ENCODE measurements around the gene NT5DC1. TPM values are rescaled to one million over a fixed set of nuclear protein-coding genes. Genes with fewer than 3 reads are reported as not detected.

Gene NT5DC1
- total RNA-seq, 2 donors from 2014 or later = 37.5 to 47.1 TPM

DNA sequence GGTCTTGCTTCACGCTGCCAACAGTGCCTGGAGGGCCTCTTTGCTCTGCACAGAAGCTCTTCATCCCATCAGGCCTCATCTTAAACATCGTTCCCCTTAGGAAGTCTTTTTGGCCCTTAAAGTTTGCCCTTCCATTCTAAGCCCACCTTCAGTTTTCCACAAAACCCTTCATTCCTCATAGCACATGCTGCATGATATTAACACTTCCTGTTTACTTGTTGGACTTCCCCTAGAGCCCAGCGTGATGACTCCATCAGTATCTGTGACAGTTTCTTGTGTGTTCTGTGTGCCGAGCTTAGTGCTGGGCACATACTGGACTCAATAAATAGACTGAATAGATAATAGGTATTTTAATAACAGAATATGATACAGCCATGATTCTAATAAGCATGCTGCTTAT, 2.2 kb downstream of the NT5DC1 start:
- Mint-ChIP-seq H3K36me3 (ENCODE audit: low read depth) (peaks cover 18% of the 10 kb centered on the region), H3K27me3 (no peaks in the 10 kb centered on the region), H3K4me3 (peak overlapping the region; percentile 95), H3K9me3 (no peaks in the 10 kb centered on the region), H3K27ac (peak overlapping the region; percentile 61), H3K4me1 (peaks cover 35% of the 10 kb centered on the region)
- no peak for ATAC-seq (replicated peaks)

DNA sequence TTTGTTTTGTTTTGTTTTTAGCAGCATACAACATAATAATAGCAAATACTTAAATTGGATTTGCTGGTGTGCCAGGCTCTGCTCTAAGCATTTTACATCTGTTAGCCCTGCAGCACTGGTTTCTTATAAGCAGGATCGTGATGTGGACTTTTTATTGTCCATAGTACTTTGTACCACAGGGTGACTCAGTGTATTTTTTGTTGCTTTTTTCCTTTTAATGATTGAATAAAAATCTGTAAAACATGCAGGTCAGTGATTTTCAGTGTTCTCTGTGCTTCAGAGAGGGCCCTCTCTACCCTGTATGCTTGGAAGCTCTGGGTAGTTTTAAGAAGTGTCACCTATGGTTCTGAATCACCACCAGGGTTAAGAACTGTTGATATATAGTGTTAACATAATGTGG, 4.0 kb downstream of the NT5DC1 start:
- Mint-ChIP-seq H3K4me1 (peaks cover 35% of the 10 kb centered on the region), H3K9me3 (no peaks in the 10 kb centered on the region), H3K4me3 (peak overlapping the region; percentile 34), H3K27me3 (no peaks in the 10 kb centered on the region), H3K36me3 (ENCODE audit: low read depth) (peaks cover 34% of the 10 kb centered on the region), H3K27ac (peak overlapping the region; percentile 18)
- ATAC-seq (replicated peaks) = no peak

- Mint-ChIP-seq H3K4me3 (peak overlapping the region; percentile 34), H3K27me3 (no peaks in the 10 kb centered on the region), H3K9me3 (no peaks in the 10 kb centered on the region), H3K36me3 (ENCODE audit: low read depth) (peaks cover 39% of the 10 kb centered on the region), H3K27ac (no peak overlapping the region), H3K4me1 (peaks cover 35% of the 10 kb centered on the region)
- ATAC-seq (replicated peaks) = no peak
Observed at GRCh38 chr6:116105247-116105646, 4.6 kb downstream of the NT5DC1 start.

DNA sequence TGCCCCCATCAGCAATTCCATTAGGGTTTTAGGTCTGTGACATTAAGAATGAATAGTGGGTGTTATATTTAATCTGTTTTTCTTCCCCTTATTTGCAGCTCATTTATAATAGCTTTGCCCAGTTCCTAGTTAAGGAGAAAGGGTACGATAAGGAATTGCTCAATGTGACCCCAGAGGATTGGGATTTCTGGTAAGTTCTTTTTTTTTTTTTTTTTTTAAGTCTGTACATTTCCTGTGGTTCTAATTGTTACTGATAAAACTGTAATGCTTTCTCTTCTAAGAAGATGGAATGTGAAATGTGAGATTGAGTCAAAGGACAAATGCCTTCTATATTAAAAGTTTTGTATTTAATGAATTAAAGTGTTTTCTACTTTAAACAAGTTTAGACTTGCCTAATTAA, 5.5 kb downstream of the NT5DC1 start:
- H3K36me3 Mint-ChIP-seq (ENCODE audit: low read depth) = peaks cover 48% of the 10 kb centered on the region

DNA sequence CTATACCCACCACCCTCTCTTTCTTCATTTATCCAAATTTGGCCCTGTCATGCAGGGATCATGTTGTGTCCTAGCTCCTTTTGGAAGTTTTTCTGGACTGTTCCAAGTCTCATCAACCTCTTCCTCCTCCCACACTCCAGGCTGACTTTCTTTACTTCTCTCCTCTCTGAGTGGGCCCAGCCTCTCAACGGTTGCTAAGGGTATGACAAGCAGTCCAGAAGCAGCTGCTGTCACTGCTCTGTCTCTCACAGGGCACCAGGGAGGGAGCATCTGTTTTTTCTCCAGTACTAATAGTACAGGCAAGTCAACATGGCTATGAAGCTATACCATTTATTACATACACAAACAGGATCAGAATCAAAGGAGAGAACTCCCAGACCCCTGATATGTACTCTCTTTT, 8.2 kb downstream of the NT5DC1 start:
- peaks cover 69% of the 10 kb centered on the region for H3K36me3 Mint-ChIP-seq (ENCODE audit: low read depth)
- no peaks in the 10 kb centered on the region for H3K9me3 Mint-ChIP-seq
- no peak overlapping the region for H3K4me3 Mint-ChIP-seq
- peaks cover 11% of the 10 kb centered on the region for H3K4me1 Mint-ChIP-seq
- H3K27ac Mint-ChIP-seq = no peak overlapping the region
- no peak for ATAC-seq (replicated peaks)
- no peaks in the 10 kb centered on the region for H3K27me3 Mint-ChIP-seq

More for the DNA sequence above, 5.5 kb downstream of the NT5DC1 start:
- no peak for ATAC-seq (replicated peaks)
- Mint-ChIP-seq H3K4me1 (peaks cover 35% of the 10 kb centered on the region), H3K4me3 (peak overlapping the region; percentile 34), H3K27me3 (no peaks in the 10 kb centered on the region), H3K9me3 (no peaks in the 10 kb centered on the region), H3K27ac (peak overlapping the region; percentile 63)

GRCh38 chr6:116111552-116112528, 11.2 kb downstream of the NT5DC1 start:
- no peaks in the 10 kb centered on the region for H3K4me1 Mint-ChIP-seq
- H3K4me3 Mint-ChIP-seq = no peak overlapping the region
- no peaks in the 10 kb centered on the region for H3K27me3 Mint-ChIP-seq
- ATAC-seq (replicated peaks) = peak; percentile 59
- peaks cover 89% of the 10 kb centered on the region for H3K36me3 Mint-ChIP-seq (ENCODE audit: low read depth)
- no peaks in the 10 kb centered on the region for H3K9me3 Mint-ChIP-seq
- H3K27ac Mint-ChIP-seq = peak overlapping the region; percentile 33

- Mint-ChIP-seq H3K27me3 (no peaks in the 10 kb centered on the region), H3K4me3 (no peak overlapping the region), H3K27ac (no peak overlapping the region), H3K9me3 (no peaks in the 10 kb centered on the region), H3K4me1 (no peaks in the 10 kb centered on the region), H3K36me3 (ENCODE audit: low read depth) (peaks cover 89% of the 10 kb centered on the region)
- ATAC-seq (replicated peaks) = no peak
Observed at GRCh38 chr6:116113386-116113785, 12.7 kb downstream of the NT5DC1 start.

GRCh38 chr6:116115781-116116180, 15.1 kb downstream of the NT5DC1 start:
- Mint-ChIP-seq H3K4me1 (no peaks in the 10 kb centered on the region), H3K27me3 (no peaks in the 10 kb centered on the region)
- no peak for ATAC-seq (replicated peaks)

GRCh38 chr6:116118608-116119007, 18.0 kb downstream of the NT5DC1 start:
- no peak overlapping the region for H3K4me3 Mint-ChIP-seq
- H3K4me1 Mint-ChIP-seq = peaks cover 9% of the 10 kb centered on the region
- H3K9me3 Mint-ChIP-seq = no peaks in the 10 kb centered on the region
- ATAC-seq (replicated peaks) = peak; percentile 99
- peaks cover 59% of the 10 kb centered on the region for H3K36me3 Mint-ChIP-seq (ENCODE audit: low read depth)
- H3K27me3 Mint-ChIP-seq = no peaks in the 10 kb centered on the region
- H3K27ac Mint-ChIP-seq = peak overlapping the region; percentile 50

More at GRCh38 chr6:116115781-116116180, 15.1 kb downstream of the NT5DC1 start:
- Mint-ChIP-seq H3K9me3 (no peaks in the 10 kb centered on the region), H3K27ac (no peak overlapping the region), H3K4me3 (no peak overlapping the region), H3K36me3 (ENCODE audit: low read depth) (peaks cover 81% of the 10 kb centered on the region)

- no peaks in the 10 kb centered on the region for H3K9me3 Mint-ChIP-seq
- peaks cover 44% of the 10 kb centered on the region for H3K36me3 Mint-ChIP-seq (ENCODE audit: low read depth)
- H3K4me1 Mint-ChIP-seq = peaks cover 10% of the 10 kb centered on the region
- no peak overlapping the region for H3K4me3 Mint-ChIP-seq
- H3K27me3 Mint-ChIP-seq = no peaks in the 10 kb centered on the region
- H3K27ac Mint-ChIP-seq = no peak overlapping the region
- no peak for ATAC-seq (replicated peaks)
Observed at GRCh38 chr6:116120430-116120829, 19.8 kb downstream of the NT5DC1 start.

DNA sequence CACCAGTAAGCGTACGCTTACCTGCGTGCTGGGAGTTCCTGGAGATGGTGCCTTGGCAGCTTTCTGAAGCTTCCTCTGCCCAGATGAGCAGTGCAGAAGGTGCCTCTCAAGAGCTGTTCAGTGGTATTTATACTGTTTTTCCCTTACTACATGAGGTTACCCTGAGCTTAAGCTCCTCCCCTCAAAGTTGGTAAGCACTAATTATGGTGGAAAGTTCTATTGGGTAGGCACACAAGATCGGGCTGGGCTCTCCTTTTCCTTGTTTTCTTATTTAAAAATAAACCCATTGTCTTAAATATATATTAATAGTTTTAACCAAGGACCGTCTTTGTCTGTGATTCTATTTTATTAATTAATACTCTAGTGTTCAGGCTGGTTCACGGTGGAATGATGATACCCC, 25.4 kb downstream of the NT5DC1 start, which contains the start of gene COL10A1:
Gene COL10A1 (minus strand): TSS at position 101 of the 400 bp plus-strand sequence. CDS start 640 bp downstream, outside the sequence.
- no peaks in the 10 kb centered on the region for H3K9me3 Mint-ChIP-seq
- ATAC-seq (replicated peaks) = no peak
- peaks cover 10% of the 10 kb centered on the region for H3K4me1 Mint-ChIP-seq
- H3K36me3 Mint-ChIP-seq (ENCODE audit: low read depth) = peaks cover 9% of the 10 kb centered on the region
- no peaks in the 10 kb centered on the region for H3K27me3 Mint-ChIP-seq
- no peak within 1 kb of the TSS for H3K27ac Mint-ChIP-seq
- no peak within 1 kb of the TSS for H3K4me3 Mint-ChIP-seq

- no peak for ATAC-seq (replicated peaks)
Observed at GRCh38 chr6:116127771-116128493, 27.3 kb downstream of the NT5DC1 start.

GRCh38 chr6:116133453-116133852, 32.8 kb downstream of the NT5DC1 start:
- ATAC-seq (replicated peaks) = no peak
- no peak overlapping the region for H3K4me3 Mint-ChIP-seq
- no peaks in the 10 kb centered on the region for H3K27me3 Mint-ChIP-seq
- H3K27ac Mint-ChIP-seq = no peak overlapping the region
- peaks cover 12% of the 10 kb centered on the region for H3K4me1 Mint-ChIP-seq
- peaks cover 22% of the 10 kb centered on the region for H3K36me3 Mint-ChIP-seq (ENCODE audit: low read depth)
- no peaks in the 10 kb centered on the region for H3K9me3 Mint-ChIP-seq

More at GRCh38 chr6:116127771-116128493, 27.3 kb downstream of the NT5DC1 start:
- H3K27ac Mint-ChIP-seq = no peak overlapping the region
- H3K27me3 Mint-ChIP-seq = no peaks in the 10 kb centered on the region
- peaks cover 4% of the 10 kb centered on the region for H3K4me1 Mint-ChIP-seq
- no peak overlapping the region for H3K4me3 Mint-ChIP-seq
- H3K9me3 Mint-ChIP-seq = no peaks in the 10 kb centered on the region
- peaks cover 9% of the 10 kb centered on the region for H3K36me3 Mint-ChIP-seq (ENCODE audit: low read depth)

DNA sequence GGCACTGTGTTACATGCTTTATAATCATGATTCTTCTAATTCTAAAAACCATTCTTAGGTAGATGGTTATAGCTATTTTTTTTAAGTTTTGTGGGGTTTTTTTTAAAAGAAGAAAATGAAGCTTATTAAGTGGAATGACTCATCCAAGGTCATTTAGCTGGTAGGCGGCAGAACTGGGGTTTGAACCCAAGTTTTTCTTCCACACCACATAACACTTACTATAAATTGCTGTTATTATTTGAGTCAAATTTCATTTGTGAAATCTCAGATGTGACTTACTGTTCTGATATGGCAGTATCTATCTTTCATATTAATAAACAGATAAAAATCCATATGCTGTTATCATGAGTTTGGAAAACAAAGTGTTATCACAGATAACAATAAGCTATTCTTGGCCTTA, 35.7 kb downstream of the NT5DC1 start:
- H3K4me1 Mint-ChIP-seq = peaks cover 12% of the 10 kb centered on the region
- H3K9me3 Mint-ChIP-seq = no peaks in the 10 kb centered on the region
- H3K36me3 Mint-ChIP-seq (ENCODE audit: low read depth) = peaks cover 40% of the 10 kb centered on the region
- peak overlapping the region; percentile 52 for H3K27ac Mint-ChIP-seq
- H3K27me3 Mint-ChIP-seq = no peaks in the 10 kb centered on the region
- peak overlapping the region; percentile 35 for H3K4me3 Mint-ChIP-seq
- no peak for ATAC-seq (replicated peaks)

Measured in activated T-helper 17 cell treated with anti-CD3 and anti-CD28 coated beads, Interleukin-2, amount 50 U/mL, for 72 hours (primary cell).